Spleen (tissue), 7 donors: ENCODE measurements around the gene CDK14.

Source experiments
- POLR2AphosphoS5 ChIP-seq, 3 donors: sonication (generic); formaldehyde crosslinking; IDR thresholded peaks; one replicate each; pipeline ENCODE4 v1.5.1; 2017; ENCODE audit warnings: antibody characterized with exemption in 3 of 3
- TF ChIP-seq, protein P1 (sequence below), 11 experiments: fragments of 200-600 bp in 7 of 11; fragments of 450-650 bp in 4 of 11; sonication (generic) in 4 of 11; IDR thresholded peaks in 8 of 11; conservative IDR thresholded peaks in 3 of 11; 1 replicate in 7 of 11; 2 replicates in 4 of 11; pipeline versions ENCODE4 v1.4.0 to v1.8.0; 2016 to 2021; ENCODE audit warnings: antibody characterized with exemption in 11 of 11, inconsistent platforms in 4 of 11, mild to moderate bottlenecking in 1 of 11
- donor health status: DM: no; HTN: no; CAD: no; lungs with moderate emphysema.
- donor health status: DM: no; HTN: no; CAD: no.
- donor health status: DM: no; HTN: no; CAD: no.

DNA sequence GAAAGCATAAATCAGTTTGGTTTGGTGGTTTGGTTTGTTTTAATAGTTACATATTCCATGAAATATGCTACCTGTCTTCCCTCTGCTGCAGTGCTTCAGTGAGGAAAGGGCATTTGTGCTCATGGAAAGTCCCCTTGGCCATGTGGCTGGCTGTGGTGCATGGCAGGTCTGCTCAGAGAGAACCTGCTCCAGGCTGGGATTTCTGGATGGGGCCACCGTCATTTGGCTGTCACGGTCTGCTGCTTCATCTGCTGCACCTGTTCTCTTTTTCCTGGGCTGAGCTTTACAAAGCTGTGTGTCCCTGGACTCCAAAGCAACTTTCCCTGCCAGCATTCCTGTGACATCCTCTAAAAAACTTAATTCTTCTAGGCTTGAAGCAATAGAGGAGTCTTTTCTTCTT, 8.9 kb downstream of the CDK14 start:
- TF ChIP-seq, protein P1, sequence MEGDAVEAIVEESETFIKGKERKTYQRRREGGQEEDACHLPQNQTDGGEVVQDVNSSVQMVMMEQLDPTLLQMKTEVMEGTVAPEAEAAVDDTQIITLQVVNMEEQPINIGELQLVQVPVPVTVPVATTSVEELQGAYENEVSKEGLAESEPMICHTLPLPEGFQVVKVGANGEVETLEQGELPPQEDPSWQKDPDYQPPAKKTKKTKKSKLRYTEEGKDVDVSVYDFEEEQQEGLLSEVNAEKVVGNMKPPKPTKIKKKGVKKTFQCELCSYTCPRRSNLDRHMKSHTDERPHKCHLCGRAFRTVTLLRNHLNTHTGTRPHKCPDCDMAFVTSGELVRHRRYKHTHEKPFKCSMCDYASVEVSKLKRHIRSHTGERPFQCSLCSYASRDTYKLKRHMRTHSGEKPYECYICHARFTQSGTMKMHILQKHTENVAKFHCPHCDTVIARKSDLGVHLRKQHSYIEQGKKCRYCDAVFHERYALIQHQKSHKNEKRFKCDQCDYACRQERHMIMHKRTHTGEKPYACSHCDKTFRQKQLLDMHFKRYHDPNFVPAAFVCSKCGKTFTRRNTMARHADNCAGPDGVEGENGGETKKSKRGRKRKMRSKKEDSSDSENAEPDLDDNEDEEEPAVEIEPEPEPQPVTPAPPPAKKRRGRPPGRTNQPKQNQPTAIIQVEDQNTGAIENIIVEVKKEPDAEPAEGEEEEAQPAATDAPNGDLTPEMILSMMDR (IDR thresholded peaks at IDR 0.05 in 8 of 11, conservative IDR thresholded peaks at IDR 0.05 in 3 of 11), result no peak
- TF ChIP-seq POLR2AphosphoS5 (IDR thresholded peaks at IDR 0.05), result no peak
